A549 (cell line): ENCODE data around the gene TSPO2.

ENCODE experiments used
- CBX8 ChIP-seq: fragments of 200-600 bp; sonication (generic); IDR thresholded peaks from 2 replicates; pipeline ENCODE4 v1.6.1; 2016
- CHD4 ChIP-seq: fragments of 200-600 bp; sonication (generic); IDR thresholded peaks from 2 replicates; pipeline ENCODE4 v1.6.1; 2016; ENCODE audit warnings: antibody characterized with exemption, mild to moderate bottlenecking, borderline replicate concordance
- CTCF ChIP-seq: fragments of >200 bp; sonication (Bioruptor Twin); formaldehyde crosslinking; IDR thresholded peaks from 3 replicates; pipeline ENCODE4 v1.5.1; 2016
- MYC ChIP-seq: IDR thresholded peaks from 2 replicates; pipeline ENCODE4 v1.6.1; 2012; ENCODE audit warnings: mild to moderate bottlenecking, inconsistent platforms, low read length, improper control_type of control experiment, borderline replicate concordance
- POLR2A ChIP-seq: IDR thresholded peaks from 2 replicates; pipeline ENCODE4 v1.6.1; 2012; ENCODE audit warnings: mild to moderate bottlenecking, low read length
- SMC3 ChIP-seq: fragments of >200 bp; sonication (Bioruptor Twin); formaldehyde crosslinking; IDR thresholded peaks from 3 replicates; pipeline ENCODE4 v1.6.1; 2018; ENCODE audit warnings: inconsistent platforms

- TF ChIP-seq POLR2A (no peak), CHD4 (no peak), MYC (no peak), CBX8 (no peak), CTCF (no peak), SMC3 (no peak)
Measured at GRCh38 chr6:41025966-41026530, 16.2 kb upstream of the TSPO2 start.
